HG03575 (cell line): ENCODE results near the gene CEP295NL.

Experiments
- ATAC-seq: cut with Tn5 transposase; IDR thresholded peaks from one replicate; pipeline ENCODE4 v1.9.1; 2021; ENCODE audit not compliant: unreplicated experiment, insufficient number of reproducible peaks, low FRiP score; ENCODE audit errors: extremely low read depth

CEP295NL gene

DNA sequence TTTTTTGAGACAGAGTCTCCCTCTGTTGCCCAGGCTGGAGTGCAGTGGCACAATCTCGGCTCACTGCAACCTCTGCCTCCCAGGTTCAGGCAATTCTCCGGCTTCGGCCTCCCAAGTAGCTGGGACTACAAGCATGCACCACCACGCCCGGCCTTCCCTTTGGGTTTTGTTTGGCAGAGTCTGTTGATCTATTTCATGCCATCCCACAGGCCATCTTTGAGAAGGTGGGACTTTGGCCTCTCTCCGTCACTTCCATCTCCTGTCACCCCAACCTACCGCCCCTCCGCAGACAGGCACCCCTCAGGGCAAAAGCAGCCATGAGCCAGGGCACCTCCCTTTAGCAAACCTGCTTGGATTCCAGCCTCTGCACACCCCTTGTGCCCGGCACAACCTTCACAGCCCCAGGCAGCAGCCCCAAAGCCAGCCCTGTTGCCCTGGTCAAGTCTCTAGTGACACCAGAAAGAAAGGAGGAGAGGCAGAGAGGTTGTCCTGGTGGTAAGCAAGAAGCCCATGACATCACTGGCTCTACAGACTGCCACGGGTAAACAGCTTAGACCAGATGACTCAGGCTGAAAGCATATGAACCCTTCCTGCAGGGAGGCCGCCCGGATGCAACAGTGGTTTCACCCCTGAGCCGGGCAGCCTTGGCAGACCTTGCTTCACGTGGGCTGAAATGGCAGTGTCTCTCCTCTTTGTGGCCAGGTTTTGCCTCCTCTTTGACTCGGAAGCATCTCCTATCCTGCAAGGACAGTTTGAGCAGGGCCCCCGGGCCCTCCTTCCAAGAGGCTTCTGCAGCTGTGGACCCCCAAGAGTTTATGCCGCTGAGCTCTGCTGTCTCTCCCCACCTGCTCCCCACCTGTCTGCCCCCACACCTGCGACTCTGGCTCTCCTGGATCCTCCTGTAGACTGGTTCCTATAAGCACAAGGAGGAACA lies 30.3 kb upstream of the CEP295NL start:
- no peak for ATAC-seq

DNA sequence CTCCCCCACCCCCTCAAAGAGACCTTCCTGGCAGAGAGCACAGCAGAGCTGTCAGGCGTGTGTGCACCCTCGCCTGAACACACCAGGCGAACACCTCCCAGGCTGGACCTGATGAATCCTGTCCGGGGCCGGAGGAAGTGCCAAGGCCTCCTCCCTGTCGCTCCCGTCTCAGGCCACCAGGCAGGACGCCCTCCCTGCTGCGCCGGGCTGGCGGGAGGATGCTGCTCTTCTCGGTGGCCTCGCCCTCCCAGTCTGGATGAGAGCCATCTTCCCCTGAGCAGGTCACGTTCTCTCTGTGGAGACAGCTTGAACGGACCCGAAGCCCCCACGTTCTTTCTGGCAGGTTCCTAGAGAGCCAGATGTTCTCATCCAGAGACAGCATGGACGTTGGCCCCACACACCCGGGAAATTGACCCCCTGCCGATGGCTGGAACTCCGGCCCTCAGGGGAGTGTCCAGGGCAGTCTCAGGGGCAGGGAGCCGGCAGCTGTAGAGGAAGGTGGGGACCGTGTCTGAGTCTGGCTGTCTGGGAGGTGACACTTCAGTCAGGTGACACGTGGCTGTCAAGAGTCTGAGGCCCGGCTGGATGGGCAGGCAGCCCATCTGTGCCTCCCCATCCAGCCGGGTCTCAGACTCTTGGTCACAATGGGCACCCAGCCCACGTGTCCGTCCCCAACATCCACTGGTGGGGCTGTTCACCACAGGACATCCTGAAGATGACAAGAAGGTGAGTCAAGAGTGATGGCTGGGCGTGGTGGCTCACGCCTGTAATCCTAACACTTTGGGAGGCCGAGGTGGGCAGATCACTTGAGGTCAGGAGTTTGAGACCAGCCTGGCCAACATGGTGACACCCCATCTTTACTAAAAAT lies 27.1 kb upstream of the CEP295NL start:
- ATAC-seq, result no peak

DNA sequence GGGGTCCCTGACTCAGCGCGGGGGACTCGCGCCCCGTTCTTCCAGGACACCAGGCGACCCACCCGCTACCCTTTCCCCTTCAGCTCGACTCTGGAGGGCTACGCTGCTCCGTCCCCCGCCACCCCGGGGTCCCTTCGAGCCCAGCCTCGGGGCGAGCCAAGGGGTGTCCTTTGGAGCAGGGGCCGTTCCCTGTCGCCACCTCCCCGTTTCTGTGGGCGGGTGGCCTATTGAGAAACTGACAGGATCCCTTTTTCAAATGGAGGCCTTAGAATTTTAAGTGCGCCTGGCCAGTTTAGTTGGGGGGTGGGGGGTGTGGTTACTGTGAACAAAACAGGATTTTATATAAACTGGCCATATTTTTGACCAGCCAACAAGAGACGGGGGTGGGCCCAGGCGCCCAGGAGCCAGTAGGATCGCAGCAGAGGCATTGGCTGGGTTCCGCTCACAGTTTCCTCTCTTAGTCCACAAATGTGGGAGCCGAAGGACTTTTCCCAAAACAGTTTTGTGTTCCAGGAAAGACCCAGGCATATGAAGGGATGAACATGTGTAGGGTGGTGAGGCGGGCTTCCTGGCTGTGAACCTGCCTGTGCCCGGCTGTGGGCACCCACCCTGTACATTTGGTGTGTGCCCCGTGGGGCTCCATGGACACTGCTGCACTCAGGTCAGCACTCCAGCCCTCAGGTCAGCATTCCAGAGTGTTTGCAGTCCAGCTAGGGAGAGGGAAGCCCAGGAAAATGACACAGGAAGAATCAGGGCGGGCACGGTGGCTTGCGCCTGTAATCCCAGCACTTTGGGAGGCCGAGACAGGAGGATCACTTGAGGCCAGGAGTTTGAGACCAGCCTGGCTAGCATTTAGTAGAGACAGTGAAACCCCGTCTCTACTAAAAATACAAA lies 22.9 kb upstream of the CEP295NL start:
- no peak for ATAC-seq

DNA sequence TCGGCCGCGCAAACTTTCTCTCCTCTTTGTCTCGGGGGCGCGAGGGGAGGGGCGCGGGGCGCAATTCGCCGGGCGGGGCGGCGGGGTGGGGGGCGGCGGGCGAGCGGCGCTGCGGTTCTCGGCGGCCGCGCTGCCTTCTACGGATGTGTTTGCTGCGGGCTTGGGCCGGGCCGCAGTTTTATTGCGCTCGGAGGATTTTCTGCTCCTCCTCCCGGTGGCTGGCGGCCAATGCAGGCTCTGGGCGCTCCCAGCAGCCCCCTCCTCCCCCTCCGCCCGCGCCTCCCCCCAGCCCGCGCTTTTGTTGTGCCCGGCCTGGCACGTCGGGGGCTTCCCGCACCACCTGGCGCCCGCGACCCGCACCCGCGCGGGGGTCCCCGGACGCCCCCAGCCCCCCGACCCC lies 22.2 kb upstream of the CEP295NL start, which contains the start of gene TIMP2:
TSS of gene TIMP2 (minus strand) at position 154 of the 400 bp plus-strand sequence. CDS start 299 bp downstream, outside the sequence.
- ATAC-seq, result no peak

DNA sequence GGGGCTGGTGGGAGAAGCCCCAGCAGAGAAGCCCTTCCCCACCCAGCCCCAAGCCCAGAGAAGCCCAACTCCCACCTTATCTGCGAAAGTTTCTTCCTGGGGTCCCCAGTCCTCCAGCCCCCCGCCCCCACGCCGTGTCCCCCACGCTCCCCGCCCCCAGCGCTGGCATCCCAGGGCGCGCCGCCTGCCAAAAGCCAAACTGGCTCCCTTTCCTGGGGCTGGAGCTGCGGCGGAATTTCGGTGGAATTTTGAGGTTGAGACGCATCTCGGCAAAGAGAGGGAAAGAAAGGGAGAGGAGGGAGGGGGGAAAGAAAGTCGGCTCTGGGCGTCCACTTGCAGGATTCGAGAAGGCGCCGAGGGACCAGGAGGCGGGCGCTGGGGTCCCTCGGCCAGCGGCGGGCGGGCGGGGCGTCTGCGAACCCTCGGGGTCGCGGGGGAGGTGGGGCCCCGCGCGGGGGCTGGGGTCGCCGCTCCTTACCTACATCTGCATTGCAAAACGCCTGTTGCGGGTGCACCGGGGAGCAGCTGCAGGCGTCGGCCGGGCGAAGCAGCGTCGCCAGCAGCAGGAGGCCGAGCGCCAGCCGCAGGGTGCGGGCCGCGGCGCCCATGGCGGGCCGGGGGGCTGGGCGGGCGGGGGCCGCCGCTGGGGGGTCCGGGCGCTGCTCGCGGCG lies 21.6 kb upstream of the CEP295NL start:
- no peak for ATAC-seq

DNA sequence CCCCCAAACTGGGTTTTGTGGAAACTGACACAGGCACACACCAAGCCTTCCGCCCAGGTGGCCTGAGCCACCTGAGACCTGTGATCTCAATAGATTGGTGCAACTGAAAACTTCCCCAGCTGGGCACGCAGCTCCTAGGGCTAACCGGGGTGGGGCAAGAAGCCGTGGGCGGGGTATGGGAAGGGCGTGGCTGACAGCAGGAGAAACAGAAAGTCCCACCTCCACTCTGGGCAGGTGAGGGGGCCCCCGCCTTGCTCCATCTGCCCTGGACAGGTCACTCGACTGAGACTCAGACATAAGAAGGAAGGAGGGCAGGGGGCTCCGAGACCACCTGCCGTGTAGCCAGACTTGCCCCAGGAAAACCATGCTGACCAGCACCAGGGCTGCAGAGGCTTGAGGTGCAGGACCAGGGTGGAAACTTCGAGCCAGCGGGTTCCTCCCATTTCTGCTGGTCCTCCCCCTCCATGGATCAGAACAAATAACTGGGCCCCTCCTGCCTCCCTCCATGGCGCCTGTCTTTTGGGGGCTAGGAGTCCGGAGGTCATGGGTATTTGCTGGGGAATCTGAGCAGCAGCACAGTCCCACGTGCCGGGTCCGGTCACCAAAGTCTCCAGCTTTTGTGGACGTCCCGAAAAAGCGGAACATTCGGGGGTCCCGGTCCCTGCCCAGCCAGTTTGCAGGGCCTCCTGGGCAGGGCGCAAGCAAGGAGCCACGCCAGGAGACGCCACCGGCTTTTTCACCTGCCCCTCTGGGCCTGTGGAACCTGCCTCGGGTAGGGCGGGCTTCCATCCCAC lies 20.9 kb upstream of the CEP295NL start:
- no peak for ATAC-seq

DNA sequence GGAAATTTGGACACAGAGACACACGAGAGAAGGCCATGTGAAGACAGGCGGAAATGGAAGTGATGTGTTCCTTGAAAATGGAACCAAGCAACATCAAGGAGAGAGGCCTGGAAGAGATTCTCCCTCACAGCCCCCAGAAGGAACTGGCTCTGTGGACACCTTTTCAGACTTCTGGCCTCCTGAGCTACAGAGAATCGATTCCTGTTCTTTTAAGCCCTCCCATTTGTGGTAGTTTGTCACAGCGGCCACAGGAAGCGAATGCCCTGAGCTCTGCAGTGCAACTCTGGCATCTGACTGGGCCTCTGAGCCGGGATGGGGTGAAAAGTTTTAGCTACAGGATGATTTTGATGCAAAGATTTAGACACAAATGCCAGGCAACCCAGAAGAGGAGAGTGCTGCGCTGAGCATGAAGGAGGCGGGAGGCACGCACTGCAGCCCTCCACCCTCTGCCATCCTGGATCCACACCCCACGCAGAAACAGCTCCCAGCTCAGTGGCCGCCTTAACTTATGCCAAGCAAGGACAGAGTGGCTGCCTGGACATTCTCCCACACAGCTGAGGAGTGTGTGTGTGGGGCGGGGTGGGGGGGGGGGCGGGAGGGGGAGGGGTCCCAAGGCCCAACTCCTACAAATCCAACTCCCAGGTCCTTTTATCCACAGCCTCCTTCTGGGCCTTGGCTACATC lies 20.0 kb upstream of the CEP295NL start:
- no peak for ATAC-seq

DNA sequence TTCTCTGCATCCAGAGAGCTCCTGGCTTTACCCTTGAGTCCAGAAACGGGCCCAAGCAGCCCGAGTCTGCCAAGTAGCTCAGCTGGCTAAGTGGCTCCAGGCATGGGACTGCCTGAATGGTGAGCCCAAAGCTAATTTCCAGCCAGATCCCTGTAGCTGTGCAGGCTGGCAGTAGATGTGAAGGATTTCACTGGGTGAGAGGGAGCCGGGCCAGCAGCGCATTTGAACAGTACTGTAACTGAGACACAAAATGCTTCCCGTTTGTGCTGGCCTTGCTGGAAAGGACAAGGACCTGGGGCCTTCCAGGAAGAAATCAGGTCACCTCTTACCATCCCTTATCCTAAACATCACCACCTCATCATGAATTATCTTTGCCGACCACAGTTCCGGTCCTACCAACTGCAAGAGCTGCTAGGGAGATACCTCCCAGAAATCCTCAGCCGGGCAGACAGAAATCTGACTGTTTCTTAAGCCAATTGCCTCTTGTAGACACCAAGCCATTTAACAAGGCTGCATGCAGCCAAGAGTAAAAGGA lies 18.5 kb upstream of the CEP295NL start:
- ATAC-seq, result no peak

DNA sequence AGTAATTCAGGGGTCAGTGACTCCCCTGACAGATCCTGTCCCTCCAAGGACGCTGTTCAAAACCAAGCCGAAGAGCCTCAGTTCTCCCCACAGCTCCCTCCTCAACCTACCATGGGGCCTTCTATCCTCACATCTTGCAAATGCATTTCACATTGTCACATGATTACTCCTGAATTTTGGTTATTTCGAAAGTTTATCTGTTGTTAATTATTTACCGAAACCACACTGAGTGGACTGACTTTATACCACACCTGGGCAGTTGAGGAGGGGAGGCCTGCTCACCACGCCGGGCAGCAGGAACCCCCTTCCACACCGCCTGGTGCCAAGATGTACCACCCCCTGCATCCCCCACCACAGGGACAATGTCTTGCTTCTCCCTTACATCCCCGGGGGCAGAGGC lies 17.5 kb upstream of the CEP295NL start:
- no peak for ATAC-seq

DNA sequence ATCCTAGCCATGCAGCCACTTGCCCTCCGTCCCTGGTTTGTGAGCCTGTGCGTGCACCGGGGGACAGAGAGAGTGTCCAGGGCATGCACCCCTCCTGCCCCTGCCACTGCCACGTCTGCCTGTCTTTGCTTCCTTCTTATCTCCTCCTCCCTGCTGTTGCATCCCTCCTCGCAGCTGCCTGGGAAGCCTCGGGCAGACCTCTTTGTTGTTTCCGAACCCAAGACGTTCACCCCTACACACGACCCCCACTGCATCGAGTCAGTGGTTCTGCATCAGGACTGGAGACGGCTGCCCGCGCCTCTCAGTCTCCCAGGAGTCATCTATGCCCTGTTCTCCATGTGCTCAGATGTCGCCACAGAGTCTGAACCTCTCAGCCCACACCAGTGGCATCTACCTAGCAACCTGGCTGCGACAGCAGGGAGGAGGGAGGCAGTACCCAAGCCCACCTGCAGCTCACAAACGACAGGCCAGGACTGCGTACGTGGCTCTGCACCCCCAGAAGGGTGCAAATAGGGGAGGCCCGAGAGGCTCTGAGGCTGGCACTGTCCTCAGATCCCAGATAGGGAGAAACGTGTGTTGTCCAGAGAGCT lies 17.0 kb upstream of the CEP295NL start:
- no peak for ATAC-seq

DNA sequence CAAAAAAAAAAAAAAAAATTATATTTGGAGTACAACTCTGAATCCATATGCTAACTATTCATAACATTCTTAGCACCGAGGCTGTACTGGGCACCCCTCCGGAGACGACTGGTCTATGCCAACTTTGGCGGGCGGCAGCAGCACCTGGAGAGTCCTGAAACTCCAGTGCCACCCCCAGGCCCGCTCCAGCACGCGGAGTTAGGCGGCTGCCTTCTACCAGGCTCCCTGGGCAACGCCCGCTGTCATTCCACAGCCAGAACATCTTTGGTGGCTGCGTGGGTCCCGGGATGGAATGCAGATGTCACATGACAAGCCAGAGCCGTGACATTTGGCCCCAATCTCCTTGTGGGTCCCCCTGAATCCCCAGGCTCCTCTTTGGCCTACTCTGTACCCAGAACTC lies 16.0 kb upstream of the CEP295NL start:
- no peak for ATAC-seq

DNA sequence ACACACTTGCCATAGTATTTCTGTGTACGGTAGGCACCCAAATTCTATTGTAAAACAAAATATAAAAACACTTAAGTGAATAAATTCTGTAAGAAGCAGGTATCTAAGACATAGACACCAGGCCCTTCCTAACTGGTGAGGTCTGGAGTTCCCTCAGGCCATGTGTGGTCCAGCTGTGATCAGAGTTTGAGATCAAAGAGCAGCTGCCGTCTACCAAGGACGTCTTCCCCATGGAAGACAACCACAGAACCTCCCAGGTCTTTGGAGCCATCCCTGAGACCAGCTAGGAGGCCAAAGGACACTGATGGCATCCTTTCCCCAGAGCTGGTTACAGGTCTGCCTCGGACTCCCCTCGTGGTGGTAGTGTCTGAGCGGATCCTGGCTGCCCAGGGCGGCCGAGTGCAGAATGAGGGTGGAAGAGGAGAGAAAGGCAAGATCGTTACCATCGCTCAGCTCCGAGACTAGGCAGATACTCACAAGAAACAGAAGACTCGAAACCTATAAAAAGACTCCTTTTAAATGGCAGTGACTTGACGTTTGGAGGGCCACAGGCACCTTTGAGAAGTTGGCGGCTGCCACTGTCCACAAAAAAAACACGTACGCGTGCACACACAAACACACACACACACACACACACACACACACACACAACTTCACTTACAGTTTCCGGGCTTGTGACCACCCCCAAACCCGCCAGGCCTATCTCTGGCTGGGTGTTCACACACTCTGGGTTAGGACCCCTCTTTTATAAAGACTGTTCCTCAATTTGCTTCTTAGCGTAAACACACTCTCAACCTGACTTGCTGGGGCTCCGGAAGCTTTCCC lies 14.7 kb upstream of the CEP295NL start:
- no peak for ATAC-seq

DNA sequence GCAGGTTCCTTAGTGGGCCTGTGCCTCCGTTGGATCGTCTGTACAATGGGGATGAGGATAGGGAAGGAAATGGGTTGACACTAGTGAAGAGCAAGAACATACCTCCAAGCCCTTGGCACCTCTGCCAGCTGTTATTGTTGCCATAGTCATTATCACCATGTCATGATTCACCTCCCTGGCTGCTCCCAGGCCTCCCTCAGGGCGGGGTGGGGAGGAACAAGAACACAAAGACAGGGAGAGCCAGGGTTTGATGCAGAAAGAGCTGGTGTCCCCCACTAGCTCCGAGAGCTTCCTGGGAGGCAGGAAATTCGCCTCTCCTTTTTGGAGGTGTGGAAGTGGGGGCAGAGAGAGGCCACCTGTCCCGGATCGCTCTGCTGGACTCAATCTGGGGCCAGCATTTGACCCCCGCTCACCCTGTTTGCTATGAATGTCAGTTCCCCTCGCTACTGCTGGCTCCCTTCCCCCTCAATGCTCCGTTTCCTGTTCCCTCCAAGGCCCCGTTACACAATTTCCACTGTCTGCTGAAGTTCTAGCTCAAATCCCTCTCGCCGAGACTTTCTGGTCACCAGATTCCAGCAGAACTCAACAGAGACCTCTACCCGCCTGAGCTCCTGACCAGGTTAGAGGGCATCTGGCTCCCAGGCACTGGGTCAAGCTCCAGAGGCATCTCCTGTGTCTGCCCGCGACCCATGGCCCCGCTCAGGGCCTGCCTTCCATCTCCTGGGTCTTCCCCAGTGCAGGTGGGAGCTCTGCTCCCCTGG lies 13.1 kb upstream of the CEP295NL start:
- no peak for ATAC-seq

DNA sequence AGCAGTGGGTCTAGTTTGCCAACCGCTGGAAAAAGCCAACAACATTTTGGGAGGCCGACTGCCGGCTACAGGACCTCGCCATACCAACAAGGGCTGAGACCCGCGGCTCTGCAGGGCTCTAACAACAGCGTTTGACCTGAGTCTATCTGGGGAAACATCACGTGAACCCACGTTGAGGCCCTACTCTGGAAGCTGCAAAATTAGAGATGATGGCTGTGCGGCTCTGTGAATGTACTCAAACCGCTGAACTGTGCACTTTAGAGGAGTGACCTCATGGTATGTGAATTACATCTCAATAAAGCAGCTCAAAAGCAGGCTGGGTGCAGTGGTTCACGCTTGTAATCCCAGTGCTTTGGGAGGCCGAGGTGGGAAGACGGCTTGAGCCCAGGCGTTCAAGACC lies 10.1 kb upstream of the CEP295NL start:
- ATAC-seq, result no peak

DNA sequence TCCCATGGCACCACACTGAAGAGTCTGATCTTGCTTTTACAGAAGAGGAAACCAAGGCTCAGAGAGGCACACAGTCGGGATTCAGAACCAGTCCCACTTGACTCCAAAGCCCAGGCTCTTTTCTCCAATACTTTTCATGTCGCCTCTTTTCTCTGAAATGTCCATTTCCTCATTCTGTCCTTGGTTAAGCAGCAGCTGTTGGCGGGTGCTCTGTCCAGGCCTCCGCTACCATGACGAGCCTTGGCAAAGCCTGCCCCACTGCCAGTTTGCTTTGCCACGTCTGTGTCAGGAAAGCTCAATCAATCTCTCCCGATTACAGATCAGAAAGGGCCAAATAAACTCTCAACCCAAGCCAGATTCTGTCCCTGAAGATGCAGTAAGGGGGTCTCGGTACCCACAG lies 9.1 kb upstream of the CEP295NL start:
- no peak for ATAC-seq
